ENCODE measurements around the gene RALGPS1. TPM values are rescaled to one million over a fixed set of nuclear protein-coding genes. Genes with fewer than 3 reads are reported as not detected.
A peak's percentile ranks its signal among the peaks of the same experiment; 100 is the strongest.

Gene RALGPS1
- total and polyA plus RNA-seq, 4 experiments from 2014 or later: 0.84 to 10.3 (median 5.8) TPM

- no peak overlapping the region for H3K27ac Mint-ChIP-seq
- no peak for DNase-seq
- no peaks in the 10 kb centered on the region for H3K36me3 ChIP-seq (ENCODE audit: insufficient read depth, low read length)
- H3K27ac ChIP-seq (ENCODE audit: low read depth, low read length): no peak overlapping the region
- H3K9me3 Mint-ChIP-seq: no peaks in the 10 kb centered on the region
- peaks cover 6% of the 10 kb centered on the region for H3K4me1 ChIP-seq (ENCODE audit: insufficient read depth, low read length)
- ChIA-PET CTCF (ENCODE audit: partially characterized antibody) (no interaction called here), POLR2A (ENCODE audit: partially characterized antibody) (no interaction called here)
- H3K4me1 Mint-ChIP-seq: no peaks in the 10 kb centered on the region
- H3K4me3 Mint-ChIP-seq: no peak overlapping the region
- H3K36me3 Mint-ChIP-seq: peaks cover 0 to 4% of the 10 kb centered on the region in 2 donors
- H3K27me3 Mint-ChIP-seq: peaks cover 8 to 17% of the 10 kb centered on the region in 2 donors
- H3K9me3 ChIP-seq (ENCODE audit: control insufficient read depth in 1 of 2, low read length in 2 of 2): no peaks in the 10 kb centered on the region
- H3K27me3 ChIP-seq (ENCODE audit: insufficient read depth, low read length): no peaks in the 10 kb centered on the region
- intact Hi-C loops (cut with micrococcal nuclease): no loop called here
- H3K4me3 ChIP-seq (ENCODE audit: low read length in 2 of 2): no peak overlapping the region
These were observed 209.5 kb downstream of the RALGPS1 start for GRCh38 chr9:127124111-127124531.

DNA sequence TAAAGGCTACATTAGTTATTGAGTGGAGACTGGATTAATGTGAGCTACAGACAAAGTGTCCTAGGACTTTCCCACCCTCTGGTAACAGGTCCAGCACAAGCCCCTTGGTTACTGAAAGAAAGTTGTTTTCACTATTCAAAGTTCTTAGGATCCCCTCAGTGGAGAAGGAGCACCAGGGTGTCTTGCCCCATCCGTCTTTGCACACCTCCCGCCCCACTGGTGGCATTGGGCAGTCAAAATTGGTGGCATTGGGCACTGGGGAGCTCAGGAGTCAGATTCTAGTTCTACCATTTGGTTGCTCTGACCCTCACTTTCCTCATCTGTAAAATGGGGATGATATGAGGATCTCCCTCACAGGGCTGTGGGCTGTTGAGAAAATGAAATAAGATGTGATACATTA lies 210.2 kb downstream of the RALGPS1 start:
- H3K4me3 Mint-ChIP-seq: no peak overlapping the region
- no peaks in the 10 kb centered on the region for H3K36me3 Mint-ChIP-seq
- no peaks in the 10 kb centered on the region for H3K4me1 Mint-ChIP-seq
- Histone ChIP-seq H3K36me3 (ENCODE audit: insufficient read depth, low read length) (no peaks in the 10 kb centered on the region), H3K4me3 (ENCODE audit: low read length in 2 of 2) (no peak overlapping the region), H3K9me3 (ENCODE audit: control insufficient read depth in 1 of 2, low read length in 2 of 2) (no peaks in the 10 kb centered on the region), H3K4me1 (ENCODE audit: insufficient read depth, low read length) (peaks cover 6% of the 10 kb centered on the region), H3K27me3 (ENCODE audit: insufficient read depth, low read length) (no peaks in the 10 kb centered on the region), H3K27ac (ENCODE audit: low read depth, low read length) (no peak overlapping the region)
- ChIA-PET POLR2A (ENCODE audit: partially characterized antibody) (no interaction called here), CTCF (ENCODE audit: partially characterized antibody) (no interaction called here)
- H3K27ac Mint-ChIP-seq: no peak overlapping the region
- intact Hi-C loops (cut with micrococcal nuclease): no loop called here
- no peak for DNase-seq
- H3K9me3 Mint-ChIP-seq: no peaks in the 10 kb centered on the region
- peaks cover 8 to 17% of the 10 kb centered on the region in 2 donors for H3K27me3 Mint-ChIP-seq

DNA sequence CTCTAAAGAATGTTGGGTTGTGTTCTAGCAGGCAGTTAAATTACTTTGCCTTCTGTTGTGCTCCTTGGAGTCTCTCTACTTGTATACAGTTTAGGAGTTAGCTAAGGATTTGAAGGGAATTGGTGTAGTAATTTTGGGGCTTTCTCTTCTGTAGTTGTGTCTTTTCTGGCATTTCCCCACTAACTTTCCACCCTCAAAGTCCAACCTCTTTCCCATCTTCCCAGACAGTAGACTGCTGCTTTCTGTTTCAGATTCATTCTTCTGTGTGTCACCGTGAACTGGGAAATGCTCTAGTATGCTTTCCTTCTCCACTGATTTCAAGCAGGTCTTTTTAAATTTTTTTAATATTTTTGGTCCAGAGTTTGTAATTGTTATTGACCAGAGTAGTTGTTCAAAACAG lies 212.4 kb downstream of the RALGPS1 start:
- ChIA-PET CTCF (ENCODE audit: partially characterized antibody) (no interaction called here), POLR2A (ENCODE audit: partially characterized antibody) (no interaction called here)
- peaks cover 6% of the 10 kb centered on the region for H3K4me1 ChIP-seq (ENCODE audit: insufficient read depth, low read length)
- no peak overlapping the region for H3K4me3 Mint-ChIP-seq
- H3K27me3 ChIP-seq (ENCODE audit: insufficient read depth, low read length): no peaks in the 10 kb centered on the region
- no peaks in the 10 kb centered on the region for H3K9me3 ChIP-seq (ENCODE audit: control insufficient read depth in 1 of 2, low read length in 2 of 2)
- intact Hi-C loops (cut with micrococcal nuclease): no loop called here
- no peaks in the 10 kb centered on the region for H3K36me3 ChIP-seq (ENCODE audit: insufficient read depth, low read length)
- no peak overlapping the region for H3K27ac ChIP-seq (ENCODE audit: low read depth, low read length)
- H3K27ac Mint-ChIP-seq: no peak overlapping the region
- no peaks in the 10 kb centered on the region for H3K9me3 Mint-ChIP-seq
- DNase-seq: no peak
- no peaks in the 10 kb centered on the region for H3K4me1 Mint-ChIP-seq
- H3K4me3 ChIP-seq (ENCODE audit: low read length in 2 of 2): no peak overlapping the region
- peaks cover 0 to 6% of the 10 kb centered on the region in 2 donors for H3K27me3 Mint-ChIP-seq
- H3K36me3 Mint-ChIP-seq: no peaks in the 10 kb centered on the region

- no peaks in the 10 kb centered on the region for H3K9me3 Mint-ChIP-seq
- no peaks in the 10 kb centered on the region for H3K27me3 ChIP-seq (ENCODE audit: insufficient read depth, low read length)
- no peaks in the 10 kb centered on the region for H3K36me3 ChIP-seq (ENCODE audit: insufficient read depth, low read length)
- H3K4me1 Mint-ChIP-seq: no peaks in the 10 kb centered on the region
- no peak overlapping the region for H3K4me3 ChIP-seq (ENCODE audit: low read length in 2 of 2)
- no peaks in the 10 kb centered on the region for H3K36me3 Mint-ChIP-seq
- H3K9me3 ChIP-seq (ENCODE audit: control insufficient read depth in 1 of 2, low read length in 2 of 2): no peaks in the 10 kb centered on the region
- no peak overlapping the region for H3K27ac ChIP-seq (ENCODE audit: low read depth, low read length)
- peak overlapping the region in 1 of 7 donors; percentile 22 for H3K27ac Mint-ChIP-seq
- DNase-seq: no peak
- H3K4me3 Mint-ChIP-seq: no peak overlapping the region
- no peaks in the 10 kb centered on the region for H3K4me1 ChIP-seq (ENCODE audit: insufficient read depth, low read length)
- intact Hi-C loops (cut with micrococcal nuclease): no loop called here
- CTCF ChIA-PET (ENCODE audit: partially characterized antibody): interaction anchor here (1.0 kb wide), 1 partner anchor 17 kb away, joined by 3 read pairs; no protein-coding TSS in a partner anchor
- POLR2A ChIA-PET (ENCODE audit: partially characterized antibody): no interaction called here
- H3K27me3 Mint-ChIP-seq: peaks cover 0 to 2% of the 10 kb centered on the region in 2 donors
These were observed 213.9 kb downstream of the RALGPS1 start for GRCh38 chr9:127128341-127129072.

- Mint-ChIP-seq H3K4me3 (no peak overlapping the region), H3K4me1 (no peaks in the 10 kb centered on the region), H3K36me3 (no peaks in the 10 kb centered on the region), H3K27ac (peak overlapping the region in 1 of 7 donors; percentile 22), H3K27me3 (peaks cover 0 to 2% of the 10 kb centered on the region in 2 donors), H3K9me3 (no peaks in the 10 kb centered on the region)
- no peak overlapping the region for H3K4me3 ChIP-seq (ENCODE audit: low read length in 2 of 2)
- intact Hi-C loops (cut with micrococcal nuclease): no loop called here
- CTCF ChIA-PET (ENCODE audit: partially characterized antibody): interaction anchor here (1.0 kb wide), 1 partner anchor 16 kb away, joined by 3 read pairs; no protein-coding TSS in a partner anchor
- DNase-seq: no peak
- H3K27me3 ChIP-seq (ENCODE audit: insufficient read depth, low read length): no peaks in the 10 kb centered on the region
- H3K27ac ChIP-seq (ENCODE audit: low read depth, low read length): no peak overlapping the region
- H3K9me3 ChIP-seq (ENCODE audit: control insufficient read depth in 1 of 2, low read length in 2 of 2): no peaks in the 10 kb centered on the region
- H3K36me3 ChIP-seq (ENCODE audit: insufficient read depth, low read length): no peaks in the 10 kb centered on the region
- POLR2A ChIA-PET (ENCODE audit: partially characterized antibody): no interaction called here
- no peaks in the 10 kb centered on the region for H3K4me1 ChIP-seq (ENCODE audit: insufficient read depth, low read length)
These were observed 214.6 kb downstream of the RALGPS1 start for GRCh38 chr9:127129073-127129717.

- POLR2A ChIA-PET (ENCODE audit: partially characterized antibody): no interaction called here
- Mint-ChIP-seq H3K4me3 (no peak overlapping the region), H3K27ac (no peak overlapping the region), H3K36me3 (no peaks in the 10 kb centered on the region), H3K27me3 (peaks cover 0 to 2% of the 10 kb centered on the region in 2 donors), H3K4me1 (no peaks in the 10 kb centered on the region), H3K9me3 (no peaks in the 10 kb centered on the region)
- no peak overlapping the region for H3K4me3 ChIP-seq (ENCODE audit: low read length in 2 of 2)
- DNase-seq: no peak
- intact Hi-C loops (cut with micrococcal nuclease): no loop called here
- H3K36me3 ChIP-seq (ENCODE audit: insufficient read depth, low read length): no peaks in the 10 kb centered on the region
- CTCF ChIA-PET (ENCODE audit: partially characterized antibody): no interaction called here
- no peaks in the 10 kb centered on the region for H3K27me3 ChIP-seq (ENCODE audit: insufficient read depth, low read length)
- H3K4me1 ChIP-seq (ENCODE audit: insufficient read depth, low read length): no peaks in the 10 kb centered on the region
- H3K9me3 ChIP-seq (ENCODE audit: control insufficient read depth in 1 of 2, low read length in 2 of 2): no peaks in the 10 kb centered on the region
- no peak overlapping the region for H3K27ac ChIP-seq (ENCODE audit: low read depth, low read length)
These were observed 215.1 kb downstream of the RALGPS1 start for GRCh38 chr9:127129718-127130085.

- intact Hi-C loops (cut with micrococcal nuclease): no loop called here
- no peaks in the 10 kb centered on the region for H3K36me3 ChIP-seq (ENCODE audit: insufficient read depth, low read length)
- ChIA-PET POLR2A (ENCODE audit: partially characterized antibody) (no interaction called here), CTCF (ENCODE audit: partially characterized antibody) (no interaction called here)
- Mint-ChIP-seq H3K36me3 (no peaks in the 10 kb centered on the region), H3K27ac (no peak overlapping the region), H3K27me3 (peaks cover 0 to 2% of the 10 kb centered on the region in 2 donors), H3K9me3 (no peaks in the 10 kb centered on the region), H3K4me1 (no peaks in the 10 kb centered on the region), H3K4me3 (no peak overlapping the region)
- H3K4me3 ChIP-seq (ENCODE audit: low read length in 2 of 2): no peak overlapping the region
- no peaks in the 10 kb centered on the region for H3K9me3 ChIP-seq (ENCODE audit: control insufficient read depth in 1 of 2, low read length in 2 of 2)
- H3K27me3 ChIP-seq (ENCODE audit: insufficient read depth, low read length): no peaks in the 10 kb centered on the region
- H3K4me1 ChIP-seq (ENCODE audit: insufficient read depth, low read length): no peaks in the 10 kb centered on the region
- no peak for DNase-seq
- H3K27ac ChIP-seq (ENCODE audit: low read depth, low read length): no peak overlapping the region
These were observed 215.7 kb downstream of the RALGPS1 start for GRCh38 chr9:127130235-127130634.
